WTC11 (cell line): Measurements from ENCODE around the gene HSD17B12.

Source experiments
- ATF3 ChIP-seq: sonication (generic); formaldehyde crosslinking; conservative IDR thresholded peaks from 2 replicates; pipeline ENCODE4 v1.8.1; 2022; ENCODE audit warnings: mild to moderate bottlenecking, missing genetic modification reagents
- CREB1 ChIP-seq: sonication (generic); formaldehyde crosslinking; IDR thresholded peaks from 2 replicates; pipeline ENCODE4 v1.8.0; 2023; ENCODE audit warnings: mild to moderate bottlenecking, missing genetic modification reagents
- CTCF ChIP-seq: fragments of 200-600 bp; IDR thresholded peaks from 2 replicates; pipeline ENCODE4 v1.8.0; 2022; ENCODE audit warnings: antibody characterized with exemption
- FOXP4 ChIP-seq: sonication (generic); formaldehyde crosslinking; IDR thresholded peaks from 2 replicates; pipeline ENCODE4 v1.8.0; 2022; ENCODE audit warnings: mild to moderate bottlenecking, missing genetic modification reagents

GRCh38 chr11:43786016-43786415, 105.5 kb downstream of the HSD17B12 start:
- TF ChIP-seq CREB1 (CRISPR knock-in tag) (no peak), FOXP4 (no peak), CTCF (no peak), ATF3 (CRISPR knock-in tag) (no peak)
